IPS-15b (cell line): ENCODE results near the gene PAX3.
A peak's percentile ranks its signal among the peaks of the same experiment; 100 is the strongest.

Experiments
- H3K27me3 ChIP-seq: one replicate; pipeline ENCODE4 v1.6.1; 2013; ENCODE audit warnings: low read length; ENCODE audit not compliant: control insufficient read depth, insufficient read depth
- H3K36me3 ChIP-seq: one replicate; pipeline ENCODE4 v1.6.1; 2013; ENCODE audit warnings: low read length; ENCODE audit not compliant: control insufficient read depth, insufficient read depth
- H3K4me1 ChIP-seq: one replicate; pipeline ENCODE4 v1.6.1; 2013; ENCODE audit warnings: mild to moderate bottlenecking, low read length; ENCODE audit not compliant: control insufficient read depth, insufficient read depth
- H3K4me3 ChIP-seq: one replicate; pipeline ENCODE4 v1.5.1; 2013; ENCODE audit warnings: low read depth, low read length
- H3K9ac ChIP-seq: one replicate; pipeline ENCODE4 v1.6.1; 2013; ENCODE audit warnings: low read depth, mild to moderate bottlenecking, low read length
- H3K9me3 ChIP-seq: one replicate; pipeline ENCODE4 v1.6.1; 2013; ENCODE audit warnings: mild to moderate bottlenecking, low read length; ENCODE audit not compliant: control insufficient read depth, insufficient read depth

Gene PAX3

DNA sequence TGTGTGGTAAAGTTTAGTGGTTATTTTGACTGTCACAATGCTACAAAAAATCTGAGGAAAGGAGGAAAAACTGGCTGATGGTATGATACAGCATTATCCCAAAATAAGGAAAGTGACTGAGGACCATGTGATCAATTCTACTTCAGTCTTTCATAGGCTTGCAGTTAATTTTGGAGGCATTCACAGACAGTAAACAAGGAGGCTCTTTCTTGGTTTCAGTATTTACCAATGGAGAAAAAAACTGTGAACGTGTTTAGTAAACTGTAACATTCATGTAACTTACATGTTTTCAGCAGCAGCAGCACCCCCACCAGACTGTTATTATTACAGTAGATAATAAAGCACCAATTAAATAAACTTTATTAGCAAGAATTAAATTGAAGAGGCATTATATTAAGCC is 50.0 kb downstream of the PAX3 start:
- H3K4me1 ChIP-seq = no peaks in the 10 kb centered on the region
- H3K36me3 ChIP-seq = no peaks in the 10 kb centered on the region
- H3K9ac ChIP-seq = no peak overlapping the region
- no peaks in the 10 kb centered on the region for H3K9me3 ChIP-seq
- peaks cover 8% of the 10 kb centered on the region for H3K27me3 ChIP-seq
- H3K4me3 ChIP-seq = no peak overlapping the region

- H3K36me3 ChIP-seq = no peaks in the 10 kb centered on the region
- no peaks in the 10 kb centered on the region for H3K4me1 ChIP-seq
- no peak overlapping the region for H3K9ac ChIP-seq
- peaks cover 10% of the 10 kb centered on the region for H3K27me3 ChIP-seq
- no peak overlapping the region for H3K4me3 ChIP-seq
- H3K9me3 ChIP-seq = no peaks in the 10 kb centered on the region
Measured at GRCh38 chr2:222248256-222248655, 50.5 kb downstream of the PAX3 start.

DNA sequence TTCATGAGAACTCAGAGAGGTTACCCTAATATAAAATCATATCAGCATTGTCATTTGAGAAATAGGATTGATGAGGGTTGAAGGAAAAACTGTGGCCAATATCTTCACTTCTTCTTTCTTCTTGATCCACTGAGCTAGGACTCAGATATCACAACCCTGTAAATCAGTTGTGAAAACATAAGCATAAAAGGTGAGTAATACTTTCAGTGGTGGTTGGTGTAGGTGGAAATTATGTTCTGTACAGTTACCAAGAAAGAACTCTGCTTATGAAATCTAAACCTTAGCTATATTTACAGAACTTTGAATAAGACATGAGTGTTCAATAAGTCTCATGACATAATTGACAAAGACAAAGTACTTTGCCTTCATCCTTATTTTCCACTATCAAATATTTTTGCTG is 56.3 kb downstream of the PAX3 start:
- Histone ChIP-seq H3K4me3 (no peak overlapping the region), H3K27me3 (peaks cover 33% of the 10 kb centered on the region)

GRCh38 chr2:222241128-222241870 is 57.5 kb downstream of the PAX3 start:
- Histone ChIP-seq H3K36me3 (no peaks in the 10 kb centered on the region), H3K4me3 (peak overlapping the region; percentile 1), H3K27me3 (peaks cover 33% of the 10 kb centered on the region), H3K9me3 (no peaks in the 10 kb centered on the region), H3K4me1 (peaks cover 15% of the 10 kb centered on the region), H3K9ac (no peak overlapping the region)

More for the DNA sequence above, 56.3 kb downstream of the PAX3 start:
- Histone ChIP-seq H3K4me1 (peaks cover 15% of the 10 kb centered on the region), H3K9ac (no peak overlapping the region), H3K36me3 (no peaks in the 10 kb centered on the region), H3K9me3 (no peaks in the 10 kb centered on the region)

- Histone ChIP-seq H3K4me3 (no peak overlapping the region), H3K36me3 (no peaks in the 10 kb centered on the region), H3K9ac (no peak overlapping the region), H3K4me1 (peaks cover 15% of the 10 kb centered on the region), H3K27me3 (peaks cover 33% of the 10 kb centered on the region), H3K9me3 (no peaks in the 10 kb centered on the region)
Measured at GRCh38 chr2:222240676-222241049, 58.1 kb downstream of the PAX3 start.

DNA sequence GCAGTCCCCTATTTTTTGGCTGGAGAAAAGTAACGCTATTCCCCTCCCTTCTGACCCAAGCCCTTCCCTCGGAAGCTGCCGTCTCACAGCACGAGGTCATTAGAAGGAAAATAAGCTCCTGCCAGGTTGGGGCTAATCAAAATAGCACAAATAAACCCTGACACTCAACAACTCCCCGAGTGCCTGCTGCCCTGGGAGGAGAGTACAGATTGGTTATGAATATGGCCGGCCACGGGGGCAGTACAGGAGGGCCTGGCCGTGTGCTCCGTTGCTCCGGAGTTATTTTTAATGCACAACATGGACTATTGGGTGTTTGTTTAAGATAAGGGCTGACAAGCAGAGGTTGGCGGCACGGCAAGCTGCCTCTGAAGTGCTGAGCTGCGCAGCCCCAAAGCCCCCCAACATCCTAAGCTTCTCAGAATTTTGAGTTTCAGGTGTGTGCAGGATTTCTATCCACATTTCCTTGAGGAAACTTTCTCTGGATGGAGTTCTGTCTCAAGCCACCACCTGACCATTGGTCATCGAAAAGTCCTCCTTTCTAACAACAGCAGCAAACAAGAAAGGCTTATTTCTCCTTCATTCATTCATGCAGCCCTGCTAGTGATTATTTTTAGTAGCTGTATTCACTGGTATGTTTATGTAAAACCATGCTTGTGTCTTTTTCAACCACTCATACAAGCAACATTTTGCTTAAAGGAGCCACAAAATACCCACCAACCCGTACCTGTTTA is 58.7 kb downstream of the PAX3 start:
- Histone ChIP-seq H3K9me3 (no peaks in the 10 kb centered on the region), H3K27me3 (peaks cover 33% of the 10 kb centered on the region), H3K36me3 (no peaks in the 10 kb centered on the region), H3K9ac (no peak overlapping the region), H3K4me1 (peaks cover 15% of the 10 kb centered on the region), H3K4me3 (peak overlapping the region; percentile 30)

- no peaks in the 10 kb centered on the region for H3K9me3 ChIP-seq
- H3K9ac ChIP-seq = no peak overlapping the region
- H3K4me3 ChIP-seq = no peak overlapping the region
- peaks cover 33% of the 10 kb centered on the region for H3K27me3 ChIP-seq
- no peaks in the 10 kb centered on the region for H3K36me3 ChIP-seq
- peaks cover 15% of the 10 kb centered on the region for H3K4me1 ChIP-seq
Measured at GRCh38 chr2:222239091-222239490, 59.7 kb downstream of the PAX3 start.

DNA sequence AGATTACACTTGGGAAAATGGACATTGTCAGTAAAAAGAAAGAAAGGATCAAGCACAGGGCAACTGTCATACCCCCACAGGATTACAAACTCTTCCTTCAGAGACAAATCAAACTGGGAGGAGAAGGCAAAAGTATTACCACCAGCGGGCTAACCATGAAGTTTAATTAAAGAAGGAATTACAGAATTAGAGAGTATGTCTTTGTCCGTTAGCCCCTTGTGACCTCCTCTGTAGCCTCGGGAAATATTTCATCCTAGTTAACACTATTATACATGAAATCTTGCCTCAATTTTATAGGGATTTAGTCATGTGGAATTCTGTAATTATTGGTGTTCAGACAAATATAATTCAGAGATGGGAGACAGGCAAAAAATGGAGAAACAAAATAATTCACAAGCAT is 60.7 kb downstream of the PAX3 start:
- Histone ChIP-seq H3K36me3 (no peaks in the 10 kb centered on the region), H3K4me1 (peaks cover 15% of the 10 kb centered on the region), H3K4me3 (no peak overlapping the region), H3K27me3 (peaks cover 28% of the 10 kb centered on the region), H3K9me3 (no peaks in the 10 kb centered on the region), H3K9ac (no peak overlapping the region)

- H3K9me3 ChIP-seq = no peaks in the 10 kb centered on the region
- H3K9ac ChIP-seq = no peak overlapping the region
- no peak overlapping the region for H3K4me3 ChIP-seq
- no peaks in the 10 kb centered on the region for H3K4me1 ChIP-seq
- H3K27me3 ChIP-seq = no peaks in the 10 kb centered on the region
- H3K36me3 ChIP-seq = no peaks in the 10 kb centered on the region
Measured at GRCh38 chr2:222232839-222233238, 66.0 kb downstream of the PAX3 start.

GRCh38 chr2:222232372-222232771 is 66.4 kb downstream of the PAX3 start:
- Histone ChIP-seq H3K4me3 (no peak overlapping the region), H3K9me3 (no peaks in the 10 kb centered on the region), H3K4me1 (no peaks in the 10 kb centered on the region), H3K36me3 (no peaks in the 10 kb centered on the region), H3K9ac (no peak overlapping the region), H3K27me3 (no peaks in the 10 kb centered on the region)

DNA sequence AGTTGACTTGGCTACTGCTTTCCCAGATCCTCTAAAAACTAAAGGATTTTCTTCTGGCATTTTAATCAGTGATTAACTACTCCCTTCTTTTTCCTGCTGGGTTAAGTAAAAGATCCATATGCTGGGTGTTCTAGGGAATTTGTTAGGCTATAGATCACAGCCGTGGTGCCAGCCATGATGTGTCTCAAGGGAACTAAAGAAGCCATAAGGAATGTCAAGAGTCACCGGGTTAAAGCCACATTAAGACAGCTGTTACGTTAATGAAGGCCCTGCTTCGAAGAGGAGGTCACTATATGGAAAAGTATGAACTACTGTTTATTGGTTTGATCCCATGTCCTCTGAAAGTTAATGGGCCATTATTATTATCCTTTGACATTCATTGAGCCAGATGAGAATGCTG is 70.7 kb downstream of the PAX3 start:
- Histone ChIP-seq H3K9ac (no peak overlapping the region), H3K9me3 (no peaks in the 10 kb centered on the region), H3K4me3 (no peak overlapping the region), H3K4me1 (no peaks in the 10 kb centered on the region), H3K27me3 (no peaks in the 10 kb centered on the region), H3K36me3 (no peaks in the 10 kb centered on the region)

GRCh38 chr2:222218786-222219185 is 80.0 kb downstream of the PAX3 start:
- no peaks in the 10 kb centered on the region for H3K4me1 ChIP-seq
- H3K9me3 ChIP-seq = no peaks in the 10 kb centered on the region
- no peaks in the 10 kb centered on the region for H3K36me3 ChIP-seq
- no peak overlapping the region for H3K4me3 ChIP-seq
- no peaks in the 10 kb centered on the region for H3K27me3 ChIP-seq
- H3K9ac ChIP-seq = no peak overlapping the region
